GM21528 (cell line): ENCODE measurements around the gene PTS.
A peak's percentile ranks its signal among the peaks of the same experiment; 100 is the strongest.

Experiments
- ATAC-seq: cut with Tn5 transposase; IDR thresholded peaks from one replicate; pipeline ENCODE4 v1.9.1; 2021; ENCODE audit warnings: mild to moderate bottlenecking, moderate library complexity; ENCODE audit not compliant: unreplicated experiment, low FRiP score

The PTS gene

GRCh38 chr11:112253605-112254242 lies 27.5 kb downstream of the PTS start:
- no peak for ATAC-seq

GRCh38 chr11:112255067-112255720 lies 29.0 kb downstream of the PTS start:
- ATAC-seq = no peak

GRCh38 chr11:112260490-112260889 lies 34.3 kb downstream of the PTS start, which contains the start of gene PLET1:
Gene PLET1 (minus strand): TSS chr11:112260860. CDS start chr11:112260589, 271 bp downstream.
- ATAC-seq = no peak

- no peak for ATAC-seq
Observed at GRCh38 chr11:112265659-112266409, 39.6 kb downstream of the PTS start.

- no peak for ATAC-seq
Observed at GRCh38 chr11:112266410-112266778, 40.2 kb downstream of the PTS start.

GRCh38 chr11:112267188-112267591 lies 41.0 kb downstream of the PTS start:
- no peak for ATAC-seq

GRCh38 chr11:112268406-112268805 lies 42.2 kb downstream of the PTS start:
- no peak for ATAC-seq

GRCh38 chr11:112269139-112269538 lies 42.9 kb downstream of the PTS start:
- ATAC-seq = no peak

- no peak for ATAC-seq
Observed at GRCh38 chr11:112270551-112271180, 44.4 kb downstream of the PTS start.

GRCh38 chr11:112271242-112271641 lies 45.0 kb downstream of the PTS start:
- no peak for ATAC-seq

GRCh38 chr11:112273066-112273465 lies 46.8 kb downstream of the PTS start:
- no peak for ATAC-seq

- ATAC-seq = no peak
Observed at GRCh38 chr11:112274007-112274783, 48.0 kb downstream of the PTS start.

- no peak for ATAC-seq
Observed at GRCh38 chr11:112277029-112277428, 50.8 kb downstream of the PTS start.

GRCh38 chr11:112277941-112278340 lies 51.7 kb downstream of the PTS start:
- ATAC-seq = no peak

- ATAC-seq = no peak
Observed at GRCh38 chr11:112278803-112279202, 52.6 kb downstream of the PTS start.

- ATAC-seq = peak; percentile 61
Observed at GRCh38 chr11:112279901-112280267, 53.7 kb downstream of the PTS start.

GRCh38 chr11:112280268-112281126 lies 54.3 kb downstream of the PTS start:
- ATAC-seq = peak; percentile 71

- no peak for ATAC-seq
Observed at GRCh38 chr11:112281726-112282125, 55.5 kb downstream of the PTS start.
